ENCODE measurements around the gene POGK. TPM values are rescaled to one million over a fixed set of nuclear protein-coding genes. Genes with fewer than 3 reads are reported as not detected.

POGK gene
- total RNA-seq, 1 donor from 2014 or later, result 68.6 TPM

DNA sequence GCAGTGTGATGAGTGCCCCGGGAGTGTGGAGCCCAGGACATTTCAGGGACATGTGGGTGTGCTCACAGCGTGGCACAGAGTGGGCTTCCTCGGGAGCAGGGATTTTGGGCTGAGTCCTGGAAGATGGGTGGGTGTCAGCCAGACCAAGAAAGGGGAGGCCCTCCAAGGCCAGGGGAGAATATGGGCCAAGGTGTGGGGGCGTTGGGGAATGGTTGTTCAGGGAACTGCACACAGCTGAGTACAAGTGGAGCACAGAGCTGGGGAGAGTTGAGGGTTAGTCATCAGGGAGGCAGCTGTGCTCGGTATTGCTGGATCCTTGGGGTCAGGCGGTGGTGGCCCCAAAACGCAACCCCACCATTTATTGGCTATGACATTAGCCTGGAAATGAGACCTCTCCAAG, 5.5 kb downstream of the POGK start:
- Histone ChIP-seq H3K4me1 (peaks cover 52% of the 10 kb centered on the region), H3K4me3 (no peak overlapping the region), H3K27me3 (no peaks in the 10 kb centered on the region), H3K27ac (peak overlapping the region; percentile 27), H3K9me3 (no peaks in the 10 kb centered on the region), H3K36me3 (peaks cover 88% of the 10 kb centered on the region)
- intact Hi-C loops (cut with DNase I), result no loop called here
- ATAC-seq, result no peak
- TF ChIP-seq, protein P1, sequence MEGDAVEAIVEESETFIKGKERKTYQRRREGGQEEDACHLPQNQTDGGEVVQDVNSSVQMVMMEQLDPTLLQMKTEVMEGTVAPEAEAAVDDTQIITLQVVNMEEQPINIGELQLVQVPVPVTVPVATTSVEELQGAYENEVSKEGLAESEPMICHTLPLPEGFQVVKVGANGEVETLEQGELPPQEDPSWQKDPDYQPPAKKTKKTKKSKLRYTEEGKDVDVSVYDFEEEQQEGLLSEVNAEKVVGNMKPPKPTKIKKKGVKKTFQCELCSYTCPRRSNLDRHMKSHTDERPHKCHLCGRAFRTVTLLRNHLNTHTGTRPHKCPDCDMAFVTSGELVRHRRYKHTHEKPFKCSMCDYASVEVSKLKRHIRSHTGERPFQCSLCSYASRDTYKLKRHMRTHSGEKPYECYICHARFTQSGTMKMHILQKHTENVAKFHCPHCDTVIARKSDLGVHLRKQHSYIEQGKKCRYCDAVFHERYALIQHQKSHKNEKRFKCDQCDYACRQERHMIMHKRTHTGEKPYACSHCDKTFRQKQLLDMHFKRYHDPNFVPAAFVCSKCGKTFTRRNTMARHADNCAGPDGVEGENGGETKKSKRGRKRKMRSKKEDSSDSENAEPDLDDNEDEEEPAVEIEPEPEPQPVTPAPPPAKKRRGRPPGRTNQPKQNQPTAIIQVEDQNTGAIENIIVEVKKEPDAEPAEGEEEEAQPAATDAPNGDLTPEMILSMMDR (IDR thresholded peaks at IDR 0.05), result no peak
- no peak for DNase-seq

DNA sequence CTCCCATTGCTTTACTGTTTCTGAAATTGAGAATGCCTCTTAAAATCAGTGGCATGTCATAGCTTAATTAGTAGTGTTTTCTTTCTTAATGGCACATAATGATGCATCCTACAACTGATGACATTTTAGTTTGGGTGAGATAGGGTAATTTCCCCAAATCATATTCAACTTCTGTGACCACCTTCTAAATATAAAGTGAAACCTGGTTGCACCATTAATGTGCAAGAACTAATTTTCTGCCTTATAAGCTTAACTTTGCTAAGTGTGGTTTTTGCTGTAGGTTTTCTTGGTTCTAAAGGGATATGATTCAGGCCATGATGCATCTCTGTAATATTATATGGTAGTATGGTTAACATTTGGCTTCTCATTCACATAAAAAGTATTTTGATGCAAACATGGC, 8.9 kb downstream of the POGK start:
- no peak overlapping the region for H3K27ac ChIP-seq
- no peak overlapping the region for H3K4me3 ChIP-seq
- peaks cover 99% of the 10 kb centered on the region for H3K36me3 ChIP-seq
- no peak for DNase-seq
- intact Hi-C loops (cut with DNase I), result no loop called here
- no peaks in the 10 kb centered on the region for H3K9me3 ChIP-seq
- H3K4me1 ChIP-seq, result peaks cover 23% of the 10 kb centered on the region
- H3K27me3 ChIP-seq, result no peaks in the 10 kb centered on the region
- TF ChIP-seq, protein P1 (IDR thresholded peaks at IDR 0.05), result no peak
- ATAC-seq, result no peak

DNA sequence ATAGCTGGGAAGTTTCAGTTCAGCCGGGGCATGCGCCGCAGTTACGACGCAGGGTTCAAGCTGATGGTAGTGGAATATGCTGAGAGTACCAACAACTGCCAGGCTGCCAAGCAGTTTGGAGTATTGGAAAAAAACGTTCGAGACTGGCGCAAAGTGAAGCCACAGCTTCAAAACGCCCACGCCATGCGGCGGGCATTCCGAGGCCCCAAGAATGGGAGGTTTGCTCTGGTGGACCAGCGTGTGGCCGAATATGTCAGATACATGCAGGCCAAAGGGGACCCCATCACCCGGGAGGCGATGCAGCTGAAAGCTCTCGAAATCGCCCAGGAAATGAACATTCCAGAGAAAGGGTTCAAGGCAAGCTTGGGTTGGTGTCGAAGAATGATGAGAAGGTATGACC, 9.9 kb downstream of the POGK start:
- peaks cover 99% of the 10 kb centered on the region for H3K36me3 ChIP-seq
- intact Hi-C loops (cut with DNase I), result no loop called here
- H3K4me1 ChIP-seq, result peaks cover 14% of the 10 kb centered on the region
- H3K27me3 ChIP-seq, result no peaks in the 10 kb centered on the region
- no peak for ATAC-seq
- no peak overlapping the region for H3K27ac ChIP-seq
- H3K9me3 ChIP-seq, result no peaks in the 10 kb centered on the region
- DNase-seq, result no peak
- TF ChIP-seq, protein P1 (IDR thresholded peaks at IDR 0.05), result no peak
- H3K4me3 ChIP-seq, result no peak overlapping the region

DNA sequence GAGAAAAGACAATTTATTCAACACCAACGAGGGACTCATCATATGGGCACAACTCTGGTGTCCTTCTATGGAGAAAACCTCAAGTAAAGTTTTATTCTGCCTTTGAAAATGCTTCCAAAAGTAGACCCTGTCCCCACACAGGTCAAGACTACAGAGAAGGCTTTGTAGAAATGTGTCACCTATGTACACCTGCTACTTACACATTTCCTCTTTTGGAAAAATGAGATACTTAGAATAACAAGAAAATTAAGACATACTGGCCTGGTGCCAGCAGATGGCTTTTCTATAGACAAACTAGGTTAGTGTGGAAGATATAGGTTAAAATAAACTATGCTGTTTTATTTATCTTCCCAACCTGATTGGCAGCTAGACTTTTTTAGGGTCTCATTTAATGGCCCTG, 13.6 kb downstream of the POGK start:
- Histone ChIP-seq H3K27me3 (no peaks in the 10 kb centered on the region), H3K9me3 (no peaks in the 10 kb centered on the region), H3K27ac (no peak overlapping the region), H3K4me1 (no peaks in the 10 kb centered on the region), H3K36me3 (peaks cover 98% of the 10 kb centered on the region), H3K4me3 (no peak overlapping the region)
- ATAC-seq (no peak), DNase-seq (no peak)
- intact Hi-C loops (cut with DNase I), result no loop called here
- TF ChIP-seq, protein P1 (IDR thresholded peaks at IDR 0.05), result no peak

DNA sequence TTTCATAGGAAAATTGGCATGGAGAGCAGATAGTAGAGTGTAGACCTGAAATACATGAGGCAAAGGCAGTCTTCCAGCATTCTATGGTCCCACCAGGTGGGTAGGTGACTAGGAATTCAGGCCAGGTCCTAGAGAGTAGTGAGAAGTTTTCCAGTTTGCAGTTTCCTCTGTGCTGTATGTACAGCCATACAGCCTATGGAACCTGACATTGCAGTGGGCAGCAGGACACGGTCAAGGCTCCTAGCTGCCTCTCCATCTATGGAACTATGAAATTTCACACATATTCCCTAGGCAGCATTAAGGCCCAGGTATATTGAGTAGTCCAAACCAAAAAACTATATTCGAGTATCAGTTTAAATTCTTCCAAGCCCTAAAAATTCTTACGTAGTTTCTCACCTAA, 16.3 kb downstream of the POGK start:
- Histone ChIP-seq H3K9me3 (no peaks in the 10 kb centered on the region), H3K4me1 (no peaks in the 10 kb centered on the region), H3K4me3 (no peak overlapping the region), H3K36me3 (peaks cover 97% of the 10 kb centered on the region), H3K27me3 (no peaks in the 10 kb centered on the region), H3K27ac (no peak overlapping the region)
- TF ChIP-seq, protein P1 (IDR thresholded peaks at IDR 0.05), result no peak
- intact Hi-C loops (cut with DNase I), result no loop called here
- DNase-seq (no peak), ATAC-seq (peak; percentile 24)

DNA sequence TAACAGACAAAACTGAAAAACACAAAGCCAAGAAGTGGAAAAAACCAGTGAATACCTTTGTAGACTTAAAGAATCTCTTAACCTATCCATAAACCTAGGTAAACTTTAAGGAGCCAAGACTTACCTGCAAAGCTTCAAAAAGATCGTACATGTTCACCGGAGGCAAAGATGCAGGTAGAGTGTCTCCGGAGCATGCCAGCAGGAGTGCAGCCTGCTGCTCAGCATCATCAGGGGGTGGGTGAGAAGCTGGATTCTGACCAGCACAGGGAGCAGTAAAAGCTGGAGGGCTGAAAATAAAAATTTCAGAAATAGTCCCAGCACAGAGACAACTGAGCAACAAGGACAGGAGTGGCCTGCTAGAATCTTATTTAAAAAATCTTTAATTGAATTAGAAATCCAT, 18.7 kb downstream of the POGK start:
- intact Hi-C loops (cut with DNase I), result no loop called here
- Histone ChIP-seq H3K27me3 (no peaks in the 10 kb centered on the region), H3K36me3 (peaks cover 97% of the 10 kb centered on the region), H3K9me3 (no peaks in the 10 kb centered on the region), H3K4me1 (no peaks in the 10 kb centered on the region), H3K4me3 (no peak overlapping the region), H3K27ac (no peak overlapping the region)
- TF ChIP-seq, protein P1 (IDR thresholded peaks at IDR 0.05), result no peak
- DNase-seq (no peak), ATAC-seq (no peak)
